NB4 (cell line): Measurements from ENCODE around the gene FRRS1L.

Experiments
- DNase-seq: peaks from one replicate; pipeline ENCODE4 v3.0.0; 2010; ENCODE audit warnings: low read depth
- H3K4me3 ChIP-seq: one replicate; pipeline ENCODE4 v1.5.1; 2011; ENCODE audit warnings: mild to moderate bottlenecking, low read depth, low read length, moderate library complexity
- MYC ChIP-seq: IDR thresholded peaks from 2 replicates; pipeline ENCODE4 v1.6.1; 2011; ENCODE audit warnings: low read depth, low read length
- POLR2A ChIP-seq: IDR thresholded peaks from 2 replicates; pipeline ENCODE4 v1.6.1; 2011; ENCODE audit warnings: mild to moderate bottlenecking; ENCODE audit not compliant: insufficient read length; ENCODE audit errors: extremely low read depth
- TF ChIP-seq, protein P1 (sequence below): IDR thresholded peaks from 2 replicates; pipeline ENCODE4 v1.6.1; 2011; ENCODE audit warnings: low read depth, low read length
- TF ChIP-seq, protein P2 (sequence below): IDR thresholded peaks from one replicate; pipeline ENCODE4 v1.5.1; 2012; ENCODE audit warnings: low read depth, low read length

Gene FRRS1L

DNA sequence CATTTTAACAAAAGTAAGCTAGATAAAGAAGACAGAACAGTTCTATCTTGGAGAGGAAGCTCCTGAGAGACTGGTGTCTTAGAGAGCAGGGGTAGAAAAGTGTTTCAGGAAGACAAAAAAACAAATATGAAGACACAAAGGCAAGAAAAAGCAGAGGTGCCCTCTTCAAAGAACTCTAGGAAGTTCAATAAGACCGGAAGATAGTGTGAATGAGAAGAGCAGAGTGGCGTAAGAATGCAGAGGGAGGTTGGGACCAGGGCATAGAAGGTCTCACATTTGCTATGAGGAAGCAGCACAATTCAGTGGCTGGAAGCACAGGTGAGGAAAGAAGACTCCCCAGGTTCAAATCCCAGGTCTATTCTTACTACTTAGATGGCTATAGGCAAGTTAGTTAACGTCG, 69.9 kb downstream of the FRRS1L start:
- no peak overlapping the region for H3K4me3 ChIP-seq
- TF ChIP-seq, protein P1, sequence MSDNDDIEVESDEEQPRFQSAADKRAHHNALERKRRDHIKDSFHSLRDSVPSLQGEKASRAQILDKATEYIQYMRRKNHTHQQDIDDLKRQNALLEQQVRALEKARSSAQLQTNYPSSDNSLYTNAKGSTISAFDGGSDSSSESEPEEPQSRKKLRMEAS: no peak
- TF ChIP-seq, protein P2, sequence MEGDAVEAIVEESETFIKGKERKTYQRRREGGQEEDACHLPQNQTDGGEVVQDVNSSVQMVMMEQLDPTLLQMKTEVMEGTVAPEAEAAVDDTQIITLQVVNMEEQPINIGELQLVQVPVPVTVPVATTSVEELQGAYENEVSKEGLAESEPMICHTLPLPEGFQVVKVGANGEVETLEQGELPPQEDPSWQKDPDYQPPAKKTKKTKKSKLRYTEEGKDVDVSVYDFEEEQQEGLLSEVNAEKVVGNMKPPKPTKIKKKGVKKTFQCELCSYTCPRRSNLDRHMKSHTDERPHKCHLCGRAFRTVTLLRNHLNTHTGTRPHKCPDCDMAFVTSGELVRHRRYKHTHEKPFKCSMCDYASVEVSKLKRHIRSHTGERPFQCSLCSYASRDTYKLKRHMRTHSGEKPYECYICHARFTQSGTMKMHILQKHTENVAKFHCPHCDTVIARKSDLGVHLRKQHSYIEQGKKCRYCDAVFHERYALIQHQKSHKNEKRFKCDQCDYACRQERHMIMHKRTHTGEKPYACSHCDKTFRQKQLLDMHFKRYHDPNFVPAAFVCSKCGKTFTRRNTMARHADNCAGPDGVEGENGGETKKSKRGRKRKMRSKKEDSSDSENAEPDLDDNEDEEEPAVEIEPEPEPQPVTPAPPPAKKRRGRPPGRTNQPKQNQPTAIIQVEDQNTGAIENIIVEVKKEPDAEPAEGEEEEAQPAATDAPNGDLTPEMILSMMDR: no peak
- TF ChIP-seq POLR2A (no peak), MYC (no peak)
- DNase-seq: no peak

DNA sequence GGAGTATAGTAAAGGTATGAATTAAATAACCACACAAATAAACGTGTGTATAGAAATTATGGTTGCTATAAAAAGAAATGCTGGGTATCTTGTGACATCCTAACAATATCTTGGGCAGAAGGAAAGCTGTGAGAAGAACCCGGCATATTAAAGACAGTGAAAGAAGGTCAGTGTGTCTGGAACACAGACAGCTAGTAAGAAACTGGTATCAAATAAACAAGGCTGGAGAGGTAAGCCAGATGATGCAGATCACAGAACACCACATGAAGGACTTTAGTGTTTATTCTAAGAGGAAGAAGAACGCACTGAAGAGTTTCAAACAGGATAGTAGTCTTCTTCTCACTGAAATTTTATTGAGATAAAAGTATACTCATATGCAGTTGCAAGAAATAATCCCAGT, 71.7 kb downstream of the FRRS1L start:
- TF ChIP-seq POLR2A (no peak), MYC (no peak)
- TF ChIP-seq, protein P2: no peak
- TF ChIP-seq, protein P1: no peak
- H3K4me3 ChIP-seq: no peak overlapping the region
- no peak for DNase-seq

DNA sequence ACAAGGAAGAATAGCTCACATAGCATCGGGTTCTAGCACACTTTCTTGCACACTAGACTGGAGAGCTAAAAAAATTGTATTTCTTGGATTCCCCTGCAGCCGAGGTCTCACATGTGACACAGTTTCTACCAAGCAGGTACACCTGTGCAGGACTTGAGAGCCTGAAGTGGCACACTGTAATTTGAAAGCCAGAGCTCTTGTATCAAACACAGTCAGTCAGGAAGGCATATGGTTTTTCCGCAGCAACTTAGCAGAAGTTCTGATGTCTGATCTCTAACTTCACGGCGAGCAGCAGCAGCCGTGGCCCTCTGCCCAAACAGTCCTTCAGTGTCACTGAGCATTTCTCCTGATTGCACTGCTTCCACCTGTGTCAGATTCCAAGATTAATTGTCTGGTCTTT, 72.8 kb downstream of the FRRS1L start:
- H3K4me3 ChIP-seq: no peak overlapping the region
- no peak for DNase-seq
- TF ChIP-seq MYC (no peak), POLR2A (no peak)
- TF ChIP-seq, protein P2: no peak
- TF ChIP-seq, protein P1: no peak

DNA sequence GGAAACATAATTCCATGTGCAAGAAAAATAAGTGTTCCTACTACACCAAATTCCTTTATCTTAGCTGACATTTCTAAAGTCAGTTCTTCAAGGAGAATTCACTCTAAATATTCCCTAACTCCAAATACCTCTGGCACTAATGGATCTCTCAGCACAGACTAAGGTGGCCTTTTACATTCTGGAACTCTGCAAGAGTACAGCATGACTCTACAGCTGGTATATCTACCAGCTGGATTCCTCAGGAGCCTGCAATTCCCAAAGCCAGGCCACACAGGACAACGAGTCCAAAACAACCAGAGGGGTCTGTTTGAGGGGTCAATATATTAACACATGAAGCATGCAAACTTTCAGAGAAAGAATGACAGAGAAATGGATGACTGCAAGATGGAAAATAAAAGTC, 74.5 kb downstream of the FRRS1L start:
- TF ChIP-seq, protein P2: no peak
- TF ChIP-seq MYC (no peak), POLR2A (no peak)
- TF ChIP-seq, protein P1: no peak
- DNase-seq: no peak
- no peak overlapping the region for H3K4me3 ChIP-seq

DNA sequence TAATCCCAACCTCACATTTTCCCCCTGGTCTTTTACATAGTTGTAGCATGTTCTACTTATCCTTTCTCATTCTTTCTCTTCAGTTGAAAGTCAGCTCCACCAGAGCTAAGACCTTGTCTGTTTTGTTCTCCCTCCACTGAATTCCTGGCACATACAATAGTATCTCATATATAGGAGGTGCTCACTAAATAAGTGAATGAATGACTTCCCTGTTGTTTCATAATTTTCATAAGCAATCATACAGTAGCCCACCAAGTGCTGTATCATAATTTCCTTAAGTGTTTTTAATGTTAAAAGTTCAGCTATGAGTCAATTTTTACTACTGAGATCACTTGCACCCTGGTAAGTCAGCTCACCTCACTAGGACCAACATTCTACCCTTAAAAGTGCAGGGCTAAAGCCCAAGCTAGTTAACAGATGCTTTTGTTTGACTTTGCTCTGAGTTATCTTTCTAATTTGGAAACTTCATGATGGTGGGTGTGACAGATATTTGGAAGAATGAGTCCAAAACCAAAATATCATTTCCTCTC, 74.9 kb downstream of the FRRS1L start:
- TF ChIP-seq POLR2A (no peak), MYC (no peak)
- TF ChIP-seq, protein P2: no peak
- TF ChIP-seq, protein P1: no peak
- DNase-seq: no peak

More for the DNA sequence above, 74.9 kb downstream of the FRRS1L start:
- no peak overlapping the region for H3K4me3 ChIP-seq
